Right hindlimb (tissue), 1 donor: ENCODE data around the gene RAC2.
"Not testable (repeated sequence)": the region's sequence is repeated elsewhere in the genome, so short reads cannot be mapped to it uniquely, and the experiment has no call there.

Experiments used
- DNase-seq: peaks from one replicate; pipeline ENCODE4 v3.0.0-alpha.2; 2018

RAC2 gene

GRCh38 chr22:37254209-37254866 is 10.3 kb upstream of the RAC2 start:
- DNase-seq, result no peak

DNA sequence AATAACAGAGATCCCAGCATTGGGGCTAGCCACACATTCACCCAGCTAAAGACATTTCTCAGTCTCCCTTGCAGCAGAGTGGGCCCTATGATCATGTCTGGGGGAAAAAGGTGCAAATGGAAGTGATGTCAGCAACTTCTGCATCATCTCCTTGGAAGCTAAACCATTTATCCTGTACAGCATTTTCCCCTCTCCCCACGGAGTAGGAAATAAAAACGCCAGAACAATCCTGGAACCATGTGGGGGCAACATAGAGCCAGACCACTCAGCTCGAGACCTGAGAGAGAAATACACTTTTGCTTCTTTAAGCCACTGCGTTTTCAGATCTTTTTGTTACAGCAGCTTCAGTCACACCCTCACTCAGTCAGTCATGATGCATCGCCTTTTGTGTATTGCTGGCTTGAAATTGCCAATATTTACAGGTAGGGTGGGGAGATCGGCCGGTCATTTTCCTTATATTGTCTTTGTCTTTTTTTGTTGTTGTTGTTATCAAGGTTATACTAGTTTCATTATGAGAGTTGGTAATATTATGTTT is 9.1 kb upstream of the RAC2 start:
- no peak for DNase-seq

DNA sequence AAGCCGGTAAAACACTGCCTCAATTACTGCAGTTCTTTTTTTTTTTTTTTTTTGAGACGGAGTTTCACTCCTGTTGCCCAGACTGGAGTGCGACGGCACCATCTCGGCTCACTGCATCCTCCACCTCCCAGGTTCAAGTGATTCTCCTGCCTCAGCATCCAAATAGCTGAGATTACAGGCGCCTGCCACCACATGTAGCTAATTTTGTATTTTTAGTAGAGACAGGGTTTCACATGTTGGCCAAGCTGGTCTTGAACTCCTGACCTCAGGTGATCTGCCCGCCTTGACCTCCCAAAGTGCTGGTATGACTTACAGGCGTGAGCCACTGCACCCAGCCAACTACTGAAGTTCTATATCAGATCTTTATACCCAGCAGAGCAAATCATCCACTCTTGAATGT is 7.8 kb upstream of the RAC2 start:
- DNase-seq, result not testable (repeated sequence)

DNA sequence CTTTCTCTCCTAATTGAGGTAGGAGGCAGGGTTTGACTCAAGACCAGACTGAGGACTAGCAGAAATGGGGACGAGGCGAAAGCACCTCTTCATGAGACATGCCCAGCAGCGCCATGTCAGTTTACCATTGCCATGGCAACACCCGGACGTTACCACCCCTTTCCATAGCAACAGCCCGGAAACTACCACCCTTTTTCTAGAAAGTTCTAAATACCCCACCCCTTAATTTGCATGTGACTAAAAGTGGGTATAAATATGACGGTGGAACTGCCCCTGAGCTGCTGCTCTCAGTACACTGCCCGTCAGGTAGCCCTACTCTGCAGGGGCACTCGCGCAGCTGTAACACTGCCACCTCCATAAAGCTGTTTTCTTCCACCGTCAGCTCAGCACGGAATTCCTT is 5.9 kb upstream of the RAC2 start:
- DNase-seq, result no peak

GRCh38 chr22:37248251-37248650 is 4.2 kb upstream of the RAC2 start:
- no peak for DNase-seq

DNA sequence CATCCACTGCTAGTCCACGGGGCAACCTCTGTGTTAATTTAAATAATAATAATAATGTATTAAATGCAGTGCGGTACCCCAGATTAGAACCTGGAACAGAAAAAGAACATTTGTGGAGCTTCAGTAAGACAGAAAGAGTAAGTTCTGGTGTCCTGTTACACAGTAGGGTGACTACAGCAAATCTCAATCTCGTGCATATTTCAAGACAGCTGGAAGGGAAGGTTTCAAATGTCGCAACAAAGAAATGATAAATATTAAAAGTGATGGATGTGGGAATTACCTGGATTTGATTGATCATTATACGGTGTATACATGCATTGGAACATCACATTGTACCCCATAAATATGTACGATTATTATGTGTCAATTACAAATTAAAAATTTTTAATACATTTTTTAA is 1.7 kb upstream of the RAC2 start:
- no peak for DNase-seq

GRCh38 chr22:37244922-37245722 is 1.1 kb upstream of the RAC2 start:
- DNase-seq, result no peak

DNA sequence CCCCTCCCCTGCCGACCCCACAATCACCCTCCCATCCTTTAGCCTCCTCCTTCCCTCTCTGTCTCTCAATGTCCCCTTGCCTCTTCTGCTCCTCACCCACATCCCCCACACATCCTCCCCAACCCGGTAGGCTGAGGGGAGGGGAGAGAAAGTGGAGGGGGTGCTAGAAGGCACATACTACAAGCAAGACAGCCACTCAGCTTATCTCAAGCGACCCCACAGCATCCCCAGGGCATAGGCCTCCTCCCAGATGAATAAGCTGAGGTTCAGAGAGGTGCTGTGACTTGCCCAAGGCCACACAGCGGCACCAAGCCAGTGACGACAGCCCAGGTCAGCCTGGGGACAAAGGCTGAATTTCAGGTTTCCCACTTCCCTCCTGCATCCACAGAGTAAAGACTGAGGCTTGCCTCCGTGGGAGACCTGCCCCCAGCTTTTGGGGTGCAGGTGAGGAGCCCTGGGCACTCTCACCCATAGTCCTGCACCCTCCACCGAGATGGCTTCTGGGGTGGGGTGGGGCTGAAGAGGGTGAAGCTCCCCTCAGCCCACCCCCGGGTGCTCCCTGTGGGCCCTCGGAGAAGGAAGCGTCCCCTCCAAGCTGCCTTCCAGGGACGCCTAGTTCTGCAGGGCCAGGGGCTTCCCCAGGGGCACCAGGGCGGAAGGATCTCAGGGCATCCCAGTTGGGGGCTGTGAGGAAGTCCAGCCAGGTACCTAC is 511 bp downstream of the RAC2 start:
- no peak for DNase-seq

GRCh38 chr22:37242395-37242918 is 1.6 kb downstream of the RAC2 start:
- no peak for DNase-seq

- no peak for DNase-seq
These were observed 2.5 kb downstream of the RAC2 start for GRCh38 chr22:37241351-37242142.

GRCh38 chr22:37240941-37241320 is 3.1 kb downstream of the RAC2 start:
- no peak for DNase-seq

DNA sequence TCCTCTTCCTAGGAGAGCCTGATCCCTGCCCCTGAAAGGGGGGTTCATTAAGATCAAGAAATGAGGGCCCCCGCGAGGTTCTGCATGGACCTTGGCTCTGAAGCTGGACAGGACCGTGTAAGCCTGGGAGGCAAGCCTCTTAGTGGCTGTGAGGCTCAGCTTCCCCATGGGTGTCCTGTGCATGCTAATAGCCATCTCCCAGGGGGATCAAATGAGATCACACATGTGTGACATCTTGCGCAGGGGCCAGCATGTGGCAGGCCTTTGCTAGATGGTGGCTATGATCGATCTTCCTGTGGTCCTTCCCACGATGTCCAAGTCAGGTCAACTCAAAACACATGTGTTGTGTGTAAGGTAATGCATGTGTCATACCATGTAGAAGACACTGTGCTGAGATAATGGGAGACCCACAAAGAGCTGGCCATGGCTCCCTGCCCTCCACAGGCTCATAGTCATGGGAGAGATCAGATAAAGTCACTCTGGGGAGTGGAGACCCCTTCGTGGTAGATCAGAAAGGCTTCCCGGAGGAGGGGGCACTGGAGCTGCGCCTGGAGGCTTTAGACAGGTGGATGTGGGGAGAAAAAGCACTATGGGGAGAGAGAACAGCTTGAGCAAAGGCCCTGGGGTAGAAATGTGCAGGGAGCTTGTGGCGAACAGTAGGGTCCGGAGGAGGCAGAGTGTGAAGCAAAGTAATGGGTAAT is 3.7 kb downstream of the RAC2 start:
- DNase-seq, result no peak

DNA sequence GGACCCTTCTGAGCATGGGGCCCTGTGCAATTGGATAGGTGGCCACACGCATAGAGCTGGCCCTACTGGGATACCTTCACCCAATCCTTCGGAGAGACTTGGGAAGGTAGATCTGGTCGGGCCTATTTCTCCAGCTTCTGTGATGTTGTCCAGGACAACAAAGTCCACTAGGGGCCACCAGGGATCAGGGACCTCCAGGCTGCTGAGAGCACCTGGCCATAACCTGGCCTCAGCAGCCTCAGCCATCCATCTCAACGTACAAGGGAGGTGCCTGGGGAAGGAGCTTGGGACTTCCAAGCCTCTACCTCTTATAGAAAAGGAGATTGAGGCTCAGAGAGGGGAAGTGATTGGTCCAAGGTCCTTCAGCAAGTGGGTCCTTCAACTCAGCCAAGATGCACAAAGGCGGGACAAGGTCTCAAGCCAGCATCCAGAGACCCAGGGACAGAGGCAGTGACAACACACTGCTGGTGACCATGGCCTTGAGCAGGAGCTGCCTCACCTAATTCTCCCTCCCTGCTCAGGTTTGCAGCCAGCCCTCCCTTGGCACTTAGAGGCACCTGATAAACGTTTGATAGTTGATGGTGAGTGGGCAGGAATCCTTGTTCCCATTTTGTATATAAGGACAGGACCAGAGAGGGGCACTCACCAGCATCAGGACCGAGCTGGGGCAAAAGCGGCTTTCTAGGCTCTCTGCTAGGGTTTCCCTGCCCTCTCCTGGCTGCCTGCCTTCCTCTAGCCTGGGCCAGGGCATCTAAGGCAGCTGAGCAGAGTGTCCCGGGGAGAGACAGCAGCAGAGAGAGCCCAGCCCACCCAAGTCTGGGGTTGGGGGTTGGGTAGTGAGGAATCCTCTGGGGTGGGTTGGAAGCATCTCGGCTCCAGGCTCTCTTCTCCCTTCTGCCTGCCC is 4.5 kb downstream of the RAC2 start:
- DNase-seq, result no peak

DNA sequence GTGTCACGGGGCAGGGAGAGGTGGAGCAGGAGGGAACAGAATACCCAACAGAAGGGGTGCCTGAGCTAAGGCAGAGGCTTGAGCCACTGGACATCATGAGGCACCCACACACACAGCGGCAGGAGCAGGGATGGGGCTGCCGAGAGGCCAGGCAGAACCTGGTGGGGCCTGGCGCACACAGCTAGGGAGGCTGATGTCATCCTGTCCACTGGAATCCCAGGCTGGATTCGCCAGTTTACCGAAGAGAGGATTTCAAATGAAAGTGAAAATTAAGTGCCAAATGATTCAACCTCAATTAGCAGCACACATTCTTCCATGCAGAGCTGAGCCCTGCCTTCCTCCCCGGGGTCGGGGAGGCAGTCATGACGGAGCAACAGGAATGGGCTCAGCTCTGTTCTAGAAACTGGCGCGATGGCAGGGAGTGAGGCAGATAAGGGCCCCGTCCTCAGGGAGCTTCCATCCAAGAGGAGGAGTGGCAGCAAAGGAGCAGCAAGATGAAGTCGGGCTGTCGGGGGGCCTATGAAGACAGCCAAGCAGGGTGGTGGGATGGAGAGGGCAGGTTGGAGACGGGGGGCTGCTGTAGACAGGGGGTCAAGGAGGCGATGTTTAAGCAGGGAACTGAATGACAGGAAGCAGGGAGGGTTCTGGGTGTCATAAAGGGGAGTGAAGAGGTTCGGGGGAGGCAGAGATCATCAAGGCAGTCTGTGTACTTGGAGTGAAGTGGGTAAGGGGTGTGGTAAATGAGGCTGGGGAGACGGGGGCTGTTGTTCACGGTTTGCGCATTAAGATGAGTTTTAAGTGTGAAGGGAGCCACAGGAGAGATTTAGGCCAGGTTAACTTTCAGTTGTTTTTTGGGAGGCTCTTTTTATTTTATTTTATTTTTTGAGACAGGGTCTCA is 6.4 kb downstream of the RAC2 start:
- no peak for DNase-seq

DNA sequence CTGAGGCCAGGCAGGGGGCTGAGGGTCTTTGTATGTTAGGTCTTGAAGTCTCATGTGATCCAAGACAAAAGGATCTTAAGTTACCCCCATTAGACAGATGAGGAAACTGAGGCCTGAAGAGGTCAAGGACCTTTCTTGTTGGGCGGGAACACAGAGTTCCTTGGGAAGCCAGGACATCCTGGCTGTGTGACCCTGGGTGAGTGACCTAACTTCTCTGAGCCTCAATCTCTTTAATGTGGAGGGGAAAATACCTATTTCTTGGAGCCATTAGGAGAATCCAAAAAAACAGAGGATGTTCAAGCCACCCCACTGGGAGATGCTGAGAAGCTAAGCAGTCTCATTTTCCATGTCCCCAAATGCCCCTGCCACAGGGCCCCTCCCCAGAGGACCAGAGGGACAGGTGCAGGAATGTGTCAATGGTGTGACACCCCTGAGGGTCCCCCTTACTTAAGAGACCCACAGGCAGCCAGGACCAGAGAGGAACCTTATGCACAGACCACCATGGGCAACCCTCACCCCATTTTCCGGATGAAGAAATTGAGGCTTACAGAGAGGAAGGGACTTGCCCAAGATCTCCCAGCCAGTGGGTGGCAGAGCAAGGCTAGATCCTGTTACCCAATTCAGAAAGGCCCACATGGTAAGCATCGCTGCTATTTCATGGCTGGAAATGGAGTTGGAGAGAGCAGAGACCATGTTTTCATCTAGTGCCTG is 8.0 kb downstream of the RAC2 start:
- DNase-seq, result no peak

GRCh38 chr22:37234736-37235711 is 9.0 kb downstream of the RAC2 start:
- DNase-seq, result no peak

DNA sequence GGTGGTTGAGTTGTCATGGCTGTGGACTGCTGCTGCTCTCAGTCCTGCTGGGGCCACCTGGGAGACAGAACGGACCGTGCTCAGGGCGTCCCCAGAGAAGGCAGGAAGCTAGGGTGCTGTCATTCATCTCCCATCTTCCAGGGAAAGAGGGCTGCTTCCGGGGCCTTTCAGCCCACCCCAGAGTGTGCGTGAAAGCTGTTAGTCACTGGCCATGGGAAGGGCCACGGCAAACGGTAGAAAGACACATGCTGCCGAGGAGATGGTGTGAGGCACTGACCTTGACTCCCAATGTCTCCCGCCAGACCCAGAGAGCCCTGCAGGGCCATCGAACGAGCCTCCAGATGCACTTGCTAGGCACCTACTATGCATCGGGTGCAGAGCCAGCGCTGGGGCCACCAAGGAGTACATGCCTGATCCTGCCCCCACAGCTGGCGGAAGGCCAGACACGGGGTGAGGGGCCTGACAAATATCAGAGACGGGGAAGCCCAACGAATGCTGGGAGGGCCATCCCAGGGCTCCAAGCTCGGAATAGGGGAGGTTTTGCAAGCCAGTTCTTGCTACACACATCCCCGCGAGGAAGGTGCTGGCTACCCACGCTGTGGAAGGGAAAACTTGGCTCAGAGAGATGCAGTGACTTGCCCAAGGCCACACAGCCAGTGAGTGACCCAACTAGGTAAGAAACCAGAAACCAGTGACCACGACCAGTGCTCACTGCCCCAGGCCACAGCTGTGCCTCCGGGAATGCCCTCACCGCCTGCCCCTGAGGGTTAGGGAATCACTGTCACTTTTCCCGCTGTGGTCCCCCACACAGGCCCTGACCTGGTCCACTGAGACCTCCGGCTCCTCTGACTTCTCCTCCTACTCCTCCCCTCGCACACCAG is 10.1 kb downstream of the RAC2 start:
- no peak for DNase-seq
